IMR-90 (cell line): Measurements from ENCODE around the gene CSK. TPM values are rescaled to one million over a fixed set of nuclear protein-coding genes. Genes with fewer than 3 reads are reported as not detected.

ENCODE experiments used
- ATAC-seq: fragments of 200-7000 bp; cut with Tn5 transposase; 2 replicates; pipeline ENCODE4 v1.9.1; 2020; ENCODE audit warnings: low read depth, mild to moderate bottlenecking, moderate library complexity
- BruUV-seq: library from RNA; stranded (reverse); fragments of 400-500 nt; replicated peaks from 2 replicates; lab custom pipeline; 2021; lab: Mats Ljungman, UMichigan
- CTCF ChIA-PET: fragments of 300-600 bp; formaldehyde crosslinking; extraction: SDS; loops from one replicate; lab custom pipeline; 2021; ENCODE audit warnings: antibody characterized with exemption; lab: Yijun Ruan, JAX
- POLR2A ChIA-PET: fragments of 300-600 bp; sonication (Branson Sonifier 250); formaldehyde crosslinking; loops from one replicate; lab custom pipeline; 2022; ENCODE audit warnings: antibody characterized with exemption; ENCODE audit not compliant: unreplicated experiment; lab: Charles Lee
- DNase-seq: peaks from one replicate; pipeline ENCODE4 v3.0.0; 2013
- H2AFZ ChIP-seq: replicated peaks from 2 replicates; pipeline ENCODE3; 2013; ENCODE audit warnings: low read length, mild to moderate bottlenecking; ENCODE audit not compliant: poor library complexity
- H2AK5ac ChIP-seq: 2 replicates; pipeline ENCODE4 v1.6.1; 2013; ENCODE audit warnings: low read depth, low read length, inconsistent platforms
- H2AK9ac ChIP-seq: replicated peaks from 2 replicates; pipeline ENCODE3; 2013; ENCODE audit warnings: mild to moderate bottlenecking, low read depth, low read length, moderate library complexity; ENCODE audit not compliant: poor library complexity
- H2BK120ac ChIP-seq: 2 replicates; pipeline ENCODE4 v1.6.1; 2013; ENCODE audit warnings: low read depth, low read length, inconsistent platforms
- H2BK15ac ChIP-seq: 3 replicates; pipeline ENCODE4 v1.6.1; 2013; ENCODE audit warnings: low read depth, low read length, inconsistent platforms
- H2BK20ac ChIP-seq: 2 replicates; pipeline ENCODE4 v1.6.1; 2013; ENCODE audit warnings: low read depth, mild to moderate bottlenecking, inconsistent platforms, low read length, moderate library complexity
- H2BK5ac ChIP-seq: 2 replicates; pipeline ENCODE4 v1.6.1; 2013; ENCODE audit warnings: mild to moderate bottlenecking, low read depth, low read length, inconsistent platforms; ENCODE audit not compliant: poor library complexity, severe bottlenecking
- H3K14ac ChIP-seq: replicated peaks from 2 replicates; pipeline ENCODE4 v1.6.1; 2013; ENCODE audit warnings: low read depth, low read length, inconsistent platforms
- H3K18ac ChIP-seq: 2 replicates; pipeline ENCODE4 v1.6.1; 2013; ENCODE audit warnings: low read depth, low read length, control low read depth
- H3K23ac ChIP-seq: 2 replicates; pipeline ENCODE4 v1.6.1; 2013; ENCODE audit warnings: low read depth, low read length, inconsistent platforms
- H3K27ac ChIP-seq: 2 replicates; pipeline ENCODE4 v1.5.1; 2013; ENCODE audit warnings: mild to moderate bottlenecking, control low read depth, low read length; ENCODE audit not compliant: insufficient read depth
- H3K27me3 ChIP-seq: 2 replicates; pipeline ENCODE4 v1.6.1; 2013; ENCODE audit warnings: low read length; ENCODE audit not compliant: control insufficient read depth, insufficient read depth
- H3K36me3 ChIP-seq: 2 replicates; pipeline ENCODE4 v1.6.1; 2013; ENCODE audit warnings: low read length, mixed read lengths; ENCODE audit not compliant: control insufficient read depth, insufficient read depth
- H3K4ac ChIP-seq: 2 replicates; pipeline ENCODE4 v1.6.1; 2013; ENCODE audit warnings: low read depth, low read length, inconsistent platforms
- H3K4me1 ChIP-seq: 2 replicates; pipeline ENCODE4 v1.6.1; 2013; ENCODE audit warnings: low read length, mixed read lengths; ENCODE audit not compliant: control insufficient read depth, insufficient read depth
- H3K4me2 ChIP-seq: 2 replicates; pipeline ENCODE4 v1.6.1; 2013; ENCODE audit warnings: low read depth, mild to moderate bottlenecking, control low read depth, low read length, moderate library complexity
- H3K4me3 ChIP-seq: 2 replicates; pipeline ENCODE4 v1.5.1; 2013; ENCODE audit warnings: low read depth, mild to moderate bottlenecking, control low read depth, low read length, moderate library complexity; ENCODE audit not compliant: insufficient read depth
- H3K56ac ChIP-seq: 2 replicates; pipeline ENCODE4 v1.6.1; 2013; ENCODE audit warnings: low read length, inconsistent platforms; ENCODE audit not compliant: insufficient read depth; ENCODE audit errors: extremely low read depth
- H3K79me1 ChIP-seq, 2 experiments: 2 replicates each; pipeline ENCODE4 v1.6.1; 2013; ENCODE audit warnings: low read length in 2 of 2, inconsistent platforms in 1 of 2, low read depth in 1 of 2
- H3K9ac ChIP-seq: 2 replicates; pipeline ENCODE4 v1.6.1; 2013; ENCODE audit warnings: low read depth, low read length, control low read depth
- H3K9me1 ChIP-seq: 2 replicates; pipeline ENCODE4 v1.6.1; 2013; ENCODE audit warnings: low read length, inconsistent platforms; ENCODE audit not compliant: insufficient read depth
- H3K9me3 ChIP-seq: 2 replicates; pipeline ENCODE4 v1.6.1; 2013; ENCODE audit warnings: low read length; ENCODE audit not compliant: control insufficient read depth, insufficient read depth
- H4K20me1 ChIP-seq: 2 replicates; pipeline ENCODE4 v1.6.1; 2013; ENCODE audit warnings: low read length, inconsistent platforms; ENCODE audit not compliant: insufficient read depth
- H4K5ac ChIP-seq: 2 replicates; pipeline ENCODE4 v1.6.1; 2013; ENCODE audit warnings: mild to moderate bottlenecking, low read depth, low read length, control low read depth
- H4K8ac ChIP-seq, 2 experiments: 2 replicates each; pipeline ENCODE4 v1.6.1; 2013; ENCODE audit warnings: low read depth in 2 of 2, low read length in 2 of 2, control low read depth in 1 of 2, inconsistent platforms in 1 of 2
- H4K91ac ChIP-seq: 2 replicates; pipeline ENCODE4 v1.6.1; 2013; ENCODE audit warnings: low read depth, low read length, inconsistent platforms; ENCODE audit not compliant: insufficient read depth
- BHLHE40 ChIP-seq: fragments of 150-350 bp; IDR thresholded peaks from 2 replicates; pipeline ENCODE4 v1.6.1; 2016; ENCODE audit warnings: mild to moderate bottlenecking, low read depth, low read length
- CEBPB ChIP-seq: IDR thresholded peaks from 2 replicates; pipeline ENCODE4 v1.6.1; 2012; ENCODE audit warnings: low read depth, low read length, improper control_type of control experiment
- CHD1 ChIP-seq: IDR thresholded peaks from 2 replicates; pipeline ENCODE4 v1.6.1; 2012; ENCODE audit warnings: low read depth, low read length, improper control_type of control experiment
- CTCF ChIP-seq: conservative IDR thresholded peaks from 2 replicates; pipeline ENCODE4 v1.5.1; 2012; ENCODE audit warnings: mild to moderate bottlenecking, low read depth, low read length, improper control_type of control experiment
- FOS ChIP-seq: fragments of 150-350 bp; IDR thresholded peaks from 2 replicates; pipeline ENCODE4 v1.6.1; 2016; ENCODE audit warnings: low read depth, low read length
- MAFK ChIP-seq: IDR thresholded peaks from 2 replicates; pipeline ENCODE4 v1.6.1; 2012; ENCODE audit warnings: low read depth, low read length, improper control_type of control experiment
- MAZ ChIP-seq: IDR thresholded peaks from 2 replicates; pipeline ENCODE4 v1.6.1; 2012; ENCODE audit warnings: low read depth, mild to moderate bottlenecking, low read length, improper control_type of control experiment, moderate library complexity, borderline replicate concordance
- MXI1 ChIP-seq: IDR thresholded peaks from 2 replicates; pipeline ENCODE4 v1.6.1; 2012; ENCODE audit warnings: low read depth, mild to moderate bottlenecking, low read length, moderate library complexity, borderline replicate concordance
- NFE2L2 ChIP-seq: fragments of 150-350 bp; IDR thresholded peaks from 2 replicates; pipeline ENCODE4 v1.6.1; 2016; ENCODE audit warnings: low read depth, mild to moderate bottlenecking, low read length
- POLR2A ChIP-seq: IDR thresholded peaks from 2 replicates; pipeline ENCODE4 v1.6.1; 2012; ENCODE audit warnings: mild to moderate bottlenecking, low read depth, low read length
- RAD21 ChIP-seq: IDR thresholded peaks from 2 replicates; pipeline ENCODE4 v1.6.1; 2012; ENCODE audit warnings: low read length, improper control_type of control experiment
- RCOR1 ChIP-seq: IDR thresholded peaks from 2 replicates; pipeline ENCODE4 v1.6.1; 2012; ENCODE audit warnings: mild to moderate bottlenecking, low read length, improper control_type of control experiment; ENCODE audit not compliant: insufficient replicate concordance
- RFX5 ChIP-seq: IDR thresholded peaks from 2 replicates; pipeline ENCODE4 v1.8.0; 2012; ENCODE audit warnings: low read depth, mild to moderate bottlenecking, low read length, moderate library complexity
- SMC3 ChIP-seq: fragments of 150-350 bp; IDR thresholded peaks from 2 replicates; pipeline ENCODE4 v1.6.1; 2016; ENCODE audit warnings: low read depth, mild to moderate bottlenecking, antibody characterized with exemption, low read length, moderate library complexity
- USF2 ChIP-seq: fragments of 150-350 bp; IDR thresholded peaks from 2 replicates; pipeline ENCODE4 v1.6.1; 2017; ENCODE audit warnings: mild to moderate bottlenecking, antibody characterized with exemption, low read length, low read depth
- WGBS, 2 experiments: methylation state at CpG; one replicate each; pipeline versions ENCODE4 v1.1.5 to v1.1.7; 2013; ENCODE audit warnings: missing lambda C conversion rate in 2 of 2; ENCODE audit not compliant: insufficient read length in 1 of 2; ENCODE audit errors: extremely low coverage in 2 of 2; 5-methylcytosine and 5-hydroxymethylcytosine counted together
- dilution Hi-C: fragments of 300-500 bp; cut with HindIII; formaldehyde crosslinking; loops from one replicate; pipeline ENCODE4 v1.14.3; 2018; ENCODE audit warnings: low sequenced_read_pairs; ENCODE audit not compliant: unreplicated experiment
- in situ Hi-C: fragments of 300-500 bp; cut with MboI; formaldehyde crosslinking; loops from 3 replicates; pipeline ENCODE4 v1.14.3; 2019; ENCODE audit warnings: low sequenced_read_pairs, inconsistent platforms, mixed read lengths
- intact Hi-C: fragments of 100-400 bp; cut with micrococcal nuclease; formaldehyde crosslinking; loops from 2 replicates; pipeline ENCODE4 v1.10.0; 2022
- polyA plus RNA-seq, 3 experiments: library from polyadenylated mRNA; depleted of rRNA; stranded (reverse); fragments of >200 nt; gene quantifications; 2 replicates each; pipeline ENCODE4 v1.2.3, GENCODE V29; 2012; ENCODE audit warnings: low replicate concordance in 1 of 3
- total RNA-seq: library from RNA; depleted of rRNA; stranded (reverse); fragments of >200 nt; gene quantifications from 2 replicates; pipeline ENCODE4 v1.2.3, GENCODE V29; 2012
- TF ChIP-seq, protein P1 (sequence below): fragments of 150-350 bp; IDR thresholded peaks from 2 replicates; pipeline ENCODE4 v1.6.1; 2016; ENCODE audit warnings: low read depth, mild to moderate bottlenecking, low read length, moderate library complexity, borderline replicate concordance

CSK gene
- total and polyA plus RNA-seq, 2 of the 4 experiments (the other 2 are of a cell fraction): 10.8 to 54.0 TPM

DNA sequence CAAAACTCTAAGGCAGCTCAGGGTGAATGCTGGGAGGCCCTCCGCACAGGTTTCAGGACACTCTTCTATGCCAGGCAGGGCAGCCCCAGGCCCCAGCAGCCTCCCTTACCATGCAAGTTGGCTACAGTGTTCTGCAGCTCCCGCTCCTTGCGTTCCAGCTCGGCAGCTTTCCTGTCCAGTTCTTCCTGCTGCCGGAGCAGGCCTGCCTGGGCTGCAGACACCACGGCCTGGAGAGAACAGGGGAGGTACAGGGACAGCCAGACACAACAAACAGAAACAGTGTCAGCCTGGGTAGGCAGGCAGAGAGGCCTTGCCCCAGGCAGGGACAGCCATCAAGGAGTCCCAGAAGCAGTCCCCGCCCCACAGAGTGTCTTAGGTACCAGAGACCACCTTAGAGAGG lies 70.1 kb downstream of the CSK start:
- 91% methylated on average over 3 of the region's 7 CpGs; no CpG with 5 or more reads in 1 of the 2 experiments for WGBS, 2 experiments
- H4K8ac ChIP-seq: no peak overlapping the region
- H4K5ac ChIP-seq: no peak overlapping the region
- H2AFZ ChIP-seq: no peak overlapping the region
- no TSS peak for BruUV-seq
- no peak overlapping the region for H2BK15ac ChIP-seq
- POLR2A ChIA-PET: no interaction called here
- no peak overlapping the region for H2AK5ac ChIP-seq
- ATAC-seq (no peak), DNase-seq (no peak)
- CTCF ChIA-PET: no interaction called here
- H2BK20ac ChIP-seq: no peak overlapping the region
- intact Hi-C loops: no loop called here
- H3K79me1 ChIP-seq: peaks cover 6 to 23% of the 10 kb centered on the region in 2 experiments
- in situ Hi-C loops: no loop called here
- peaks cover 19% of the 10 kb centered on the region for H4K20me1 ChIP-seq
- H3K9me1 ChIP-seq: no peaks in the 10 kb centered on the region
- peaks cover 57% of the 10 kb centered on the region for H3K36me3 ChIP-seq
- no peak for TF ChIP-seq RAD21
- TF ChIP-seq CEBPB: no peak
- no peak for TF ChIP-seq SMC3
- no peak for TF ChIP-seq BHLHE40
- TF ChIP-seq NFE2L2: no peak
- no peak for TF ChIP-seq POLR2A
- TF ChIP-seq, protein P1, sequence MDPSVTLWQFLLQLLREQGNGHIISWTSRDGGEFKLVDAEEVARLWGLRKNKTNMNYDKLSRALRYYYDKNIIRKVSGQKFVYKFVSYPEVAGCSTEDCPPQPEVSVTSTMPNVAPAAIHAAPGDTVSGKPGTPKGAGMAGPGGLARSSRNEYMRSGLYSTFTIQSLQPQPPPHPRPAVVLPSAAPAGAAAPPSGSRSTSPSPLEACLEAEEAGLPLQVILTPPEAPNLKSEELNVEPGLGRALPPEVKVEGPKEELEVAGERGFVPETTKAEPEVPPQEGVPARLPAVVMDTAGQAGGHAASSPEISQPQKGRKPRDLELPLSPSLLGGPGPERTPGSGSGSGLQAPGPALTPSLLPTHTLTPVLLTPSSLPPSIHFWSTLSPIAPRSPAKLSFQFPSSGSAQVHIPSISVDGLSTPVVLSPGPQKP: no peak
- TF ChIP-seq RCOR1: no peak
- no peak for TF ChIP-seq FOS
- no peak for TF ChIP-seq MXI1
- TF ChIP-seq RFX5: no peak
- TF ChIP-seq MAFK: no peak
- TF ChIP-seq USF2: no peak
- no peak for TF ChIP-seq CHD1
- no peak for TF ChIP-seq MAZ
- TF ChIP-seq CTCF: no peak
- dilution Hi-C loops: no loop called here
- no peak overlapping the region for H3K23ac ChIP-seq
- no peak overlapping the region for H4K91ac ChIP-seq
- no peak overlapping the region for H3K4ac ChIP-seq
- no peaks in the 10 kb centered on the region for H3K27me3 ChIP-seq
- no peaks in the 10 kb centered on the region for H3K9me3 ChIP-seq
- H3K4me3 ChIP-seq: no peak overlapping the region
- no peak overlapping the region for H3K56ac ChIP-seq
- no peak overlapping the region for H3K18ac ChIP-seq
- no peak overlapping the region for H3K27ac ChIP-seq
- H2BK120ac ChIP-seq: no peak overlapping the region
- H3K4me2 ChIP-seq: no peak overlapping the region
- no peaks in the 10 kb centered on the region for H3K4me1 ChIP-seq
- H3K9ac ChIP-seq: no peak overlapping the region
- H3K14ac ChIP-seq: no peak overlapping the region
- H2BK5ac ChIP-seq: no peak overlapping the region
- no peak overlapping the region for H2AK9ac ChIP-seq
